Breast epithelium (tissue), 4 donors: ENCODE data around the gene SCARB1. TPM values are rescaled to one million over a fixed set of nuclear protein-coding genes. Genes with fewer than 3 reads are reported as not detected.

Source experiments
- DNase-seq, 2 donors: peaks; one replicate each; pipeline ENCODE4 v3.0.0-alpha.2; 2019; ENCODE audit warnings: low spot score in 2 of 2
- H3K27ac ChIP-seq, 2 donors: fragments of 200-600 bp; sonication (generic) in 1 of 2; one replicate each; pipeline ENCODE4 v1.5.1; 2016 to 2019; ENCODE audit warnings: mild to moderate bottlenecking in 1 of 2
- H3K27me3 ChIP-seq, 2 donors: fragments of 200-600 bp; sonication (generic) in 1 of 2; one replicate each; pipeline versions ENCODE4 v1.5.1 to v1.6.0; 2017 to 2019; ENCODE audit warnings: control low read depth in 1 of 2, mild to moderate bottlenecking in 1 of 2
- H3K36me3 ChIP-seq: fragments of 200-600 bp; one replicate; pipeline ENCODE4 v1.5.1; 2019
- H3K4me1 ChIP-seq, 2 donors: fragments of 200-600 bp; sonication (generic); one replicate each; pipeline ENCODE4 v1.5.1; 2016 to 2019; ENCODE audit warnings: control low read depth in 1 of 2
- H3K4me3 ChIP-seq, 3 donors: fragments of 200-600 bp; sonication (generic); 1 replicate in 2 of 3; 2 replicates in 1 of 3; pipeline ENCODE4 v1.5.1; 2016 to 2019; ENCODE audit warnings: mild to moderate bottlenecking in 3 of 3, moderate library complexity in 2 of 3
- H3K9me3 ChIP-seq, 2 donors: fragments of 200-600 bp; sonication (generic) in 1 of 2; one replicate each; pipeline ENCODE4 v1.5.1; 2016 to 2019; ENCODE audit warnings: control low read depth in 1 of 2
- CTCF ChIP-seq, 3 donors: fragments of 450-650 bp; IDR thresholded peaks; one replicate each; pipeline ENCODE4 v1.5.1; 2016 to 2017; ENCODE audit warnings: antibody characterized with exemption in 3 of 3, mild to moderate bottlenecking in 3 of 3, moderate library complexity in 3 of 3
- POLR2A ChIP-seq: fragments of 450-650 bp; IDR thresholded peaks from one replicate; pipeline ENCODE4 v1.6.1; 2016; ENCODE audit warnings: antibody characterized with exemption, mild to moderate bottlenecking, moderate library complexity
- POLR2AphosphoS5 ChIP-seq, 3 donors: sonication (generic); formaldehyde crosslinking; IDR thresholded peaks; one replicate each; pipeline ENCODE4 v1.6.1; 2017; ENCODE audit warnings: antibody characterized with exemption in 3 of 3
- intact Hi-C: fragments of 100-400 bp; cut with DNase I; formaldehyde crosslinking; loops from one replicate; pipeline ENCODE4 v1.15.1; 2023; ENCODE audit warnings: low total_unique reads
- total RNA-seq, 3 donors: library from RNA; depleted of rRNA; stranded (reverse); fragments of >200 nt; gene quantifications; one replicate each; pipeline ENCODE4 v1.1.0, GENCODE V29; 2016

Gene SCARB1
- total RNA-seq, 3 donors from 2014 or later = 18.4 to 61.3 (median 20.2) TPM

GRCh38 chr12:124759841-124760503 lies 103.7 kb downstream of the SCARB1 start:
- H3K36me3 ChIP-seq = no peaks in the 10 kb centered on the region
- intact Hi-C loops = loop anchor here (10.0 kb wide), 1 partner anchor 75 kb away; no protein-coding TSS in a partner anchor
- TF ChIP-seq POLR2A = no peak
- TF ChIP-seq POLR2AphosphoS5 (IDR thresholded peaks at IDR 0.05) = peak in 1 of 3 donors; percentile 33
- TF ChIP-seq CTCF (IDR thresholded peaks at IDR 0.05) = peak in 2 of 3 donors; percentile 8 to 36
- H3K9me3 ChIP-seq = peaks cover 0 to 7% of the 10 kb centered on the region in 2 donors
- no peaks in the 10 kb centered on the region for H3K27me3 ChIP-seq
- H3K4me3 ChIP-seq = no peak overlapping the region
- H3K4me1 ChIP-seq = peaks cover 7 to 12% of the 10 kb centered on the region in 2 donors
- DNase-seq = peak; percentile 66 to 85
- H3K27ac ChIP-seq = peak overlapping the region; percentile 13 to 73

- H3K4me3 ChIP-seq = no peak overlapping the region
- no peaks in the 10 kb centered on the region for H3K27me3 ChIP-seq
- no peaks in the 10 kb centered on the region for H3K9me3 ChIP-seq
- no peaks in the 10 kb centered on the region for H3K36me3 ChIP-seq
- H3K27ac ChIP-seq = peak overlapping the region in 1 of 2 donors; percentile 73
- peaks cover 9 to 19% of the 10 kb centered on the region in 2 donors for H3K4me1 ChIP-seq
- TF ChIP-seq CTCF (IDR thresholded peaks at IDR 0.05) = no peak
- TF ChIP-seq POLR2A = no peak
- TF ChIP-seq POLR2AphosphoS5 (IDR thresholded peaks at IDR 0.05) = no peak
- intact Hi-C loops = loop anchor here (10.0 kb wide), 1 partner anchor 74 kb away; no protein-coding TSS in a partner anchor
- no peak for DNase-seq
Observed at GRCh38 chr12:124758266-124759220, 105.1 kb downstream of the SCARB1 start.

- no peaks in the 10 kb centered on the region for H3K27me3 ChIP-seq
- TF ChIP-seq POLR2AphosphoS5 (IDR thresholded peaks at IDR 0.05) (no peak), POLR2A (no peak), CTCF (IDR thresholded peaks at IDR 0.05) (no peak)
- intact Hi-C loops = loop anchor here (10.0 kb wide), 1 partner anchor 73 kb away; no protein-coding TSS in a partner anchor
- no peak for DNase-seq
- H3K4me3 ChIP-seq = no peak overlapping the region
- H3K9me3 ChIP-seq = no peaks in the 10 kb centered on the region
- no peaks in the 10 kb centered on the region for H3K36me3 ChIP-seq
- peak overlapping the region in 1 of 2 donors; percentile 17 for H3K27ac ChIP-seq
- H3K4me1 ChIP-seq = peaks cover 9 to 19% of the 10 kb centered on the region in 2 donors
Observed at GRCh38 chr12:124757329-124757728, 106.3 kb downstream of the SCARB1 start.

GRCh38 chr12:124756760-124757159 lies 106.9 kb downstream of the SCARB1 start:
- H3K36me3 ChIP-seq = no peaks in the 10 kb centered on the region
- H3K9me3 ChIP-seq = no peaks in the 10 kb centered on the region
- H3K4me1 ChIP-seq = peaks cover 9 to 19% of the 10 kb centered on the region in 2 donors
- intact Hi-C loops = loop anchor here (10.0 kb wide), 1 partner anchor 72 kb away; no protein-coding TSS in a partner anchor
- no peaks in the 10 kb centered on the region for H3K27me3 ChIP-seq
- DNase-seq = no peak
- TF ChIP-seq POLR2AphosphoS5 (IDR thresholded peaks at IDR 0.05) = no peak
- no peak for TF ChIP-seq CTCF (IDR thresholded peaks at IDR 0.05)
- no peak for TF ChIP-seq POLR2A
- peak overlapping the region; percentile 87 to 94 for H3K27ac ChIP-seq
- no peak overlapping the region for H3K4me3 ChIP-seq
